K562 (cell line): Measurements from ENCODE around the gene CLDN24. TPM values are rescaled to one million over a fixed set of nuclear protein-coding genes. Genes with fewer than 3 reads are reported as not detected.

Source experiments
- ATAC-seq: fragments of 200-7000 bp; cut with Tn5 transposase; 3 replicates; pipeline ENCODE4 v1.9.1; 2020; ENCODE audit warnings: moderate library complexity
- BruUV-seq: library from RNA; stranded (reverse); fragments of 400-500 nt; replicated peaks from 2 replicates; lab custom pipeline; 2021; lab: Mats Ljungman, UMichigan
- CTCF ChIA-PET: fragments of 300-600 bp; formaldehyde crosslinking; extraction: SDS; loops from one replicate; lab custom pipeline; 2021; ENCODE audit warnings: low intra/inter-chr PET ratio; lab: Yijun Ruan, JAX
- POLR2A ChIA-PET: fragments of 300-600, 350-650 bp; sonication (Branson Sonifier 250); formaldehyde crosslinking; extraction: SDS; loops from one replicate; lab custom pipeline; 2021; ENCODE audit warnings: antibody characterized with exemption, inconsistent platforms; lab: Yijun Ruan, JAX
- DNase-seq, 4 experiments: peaks; one replicate each; pipeline versions ENCODE4 v3.0.0 to v3.0.0-alpha.2; 2011 to 2018; ENCODE audit warnings: low spot score in 3 of 4, mixed read lengths in 3 of 4; ENCODE audit errors: extremely low read depth in 1 of 4
- FAIRE-seq: peaks from 2 replicates; lab custom pipeline; 2011; peaks lifted over from hg19 to GRCh38; lab: Jason Lieb, UNC
- H2AFZ ChIP-seq: 2 replicates; pipeline ENCODE4 v1.6.0; 2011; ENCODE audit warnings: low read depth, low read length, control low read depth, inconsistent platforms
- H3K27ac ChIP-seq: fragments of 200-600 bp; 3 replicates; pipeline ENCODE4 v1.8.0; 2011; ENCODE audit warnings: low read depth, mild to moderate bottlenecking, control low read depth, inconsistent platforms, low read length, moderate library complexity, mixed read lengths; ENCODE audit errors: extremely low read depth
- H3K27me3 ChIP-seq, 2 experiments: fragments of 300-600 bp in 1 of 2; 2 replicates in 1 of 2; 3 replicates in 1 of 2; pipeline versions ENCODE4 v1.6.0 to v1.8.0; 2011; ENCODE audit warnings: inconsistent platforms in 2 of 2, low read length in 2 of 2, mild to moderate bottlenecking in 1 of 2, mixed read lengths in 1 of 2, moderate library complexity in 1 of 2; ENCODE audit not compliant: control insufficient read depth in 2 of 2, insufficient read depth in 2 of 2
- H3K36me3 ChIP-seq: fragments of 300-600 bp; 3 replicates; pipeline ENCODE4 v1.8.0; 2011; ENCODE audit warnings: mild to moderate bottlenecking, low read length, inconsistent platforms; ENCODE audit not compliant: control insufficient read depth, insufficient read depth
- H3K4me1 ChIP-seq, 2 experiments: fragments of 200-600 bp in 1 of 2; replicated peaks in 1 of 2; 2 replicates in 1 of 2; 3 replicates in 1 of 2; pipeline versions ENCODE4 v1.5.1 to v1.8.0; 2011; ENCODE audit warnings: inconsistent platforms in 2 of 2, low read length in 2 of 2, mild to moderate bottlenecking in 1 of 2, mixed read lengths in 1 of 2, moderate library complexity in 1 of 2; ENCODE audit not compliant: control insufficient read depth in 2 of 2, insufficient read depth in 2 of 2
- H3K4me2 ChIP-seq: 2 replicates; pipeline ENCODE4 v1.6.1; 2011; ENCODE audit warnings: low read length, control low read depth, inconsistent platforms, mixed read lengths; ENCODE audit not compliant: insufficient read depth
- H3K4me3 ChIP-seq: fragments of 200-600 bp; sonication (generic), shearing (Covaris generic); 2 replicates; pipeline ENCODE4 v1.5.1; 2016; ENCODE audit warnings: control low read depth, inconsistent platforms
- H3K79me2 ChIP-seq: fragments of 200-600 bp; 3 replicates; pipeline ENCODE4 v1.8.0; 2011; ENCODE audit warnings: low read length, inconsistent platforms; ENCODE audit not compliant: control insufficient read depth, insufficient read depth
- H3K9ac ChIP-seq, 2 experiments: 2 replicates each; pipeline versions ENCODE4 v1.6.0 to v1.6.1; 2011; ENCODE audit warnings: low read depth in 2 of 2, low read length in 2 of 2, control low read depth in 1 of 2, inconsistent platforms in 1 of 2, mild to moderate bottlenecking in 1 of 2, mixed read lengths in 1 of 2; ENCODE audit not compliant: insufficient read depth in 1 of 2
- H3K9me1 ChIP-seq: one replicate; pipeline ENCODE4 v1.6.0; 2011; ENCODE audit warnings: inconsistent platforms, mild to moderate bottlenecking, low read length, moderate library complexity; ENCODE audit not compliant: control insufficient read depth, insufficient read depth
- H3K9me3 ChIP-seq: replicated peaks from 2 replicates; pipeline ENCODE4 v1.5.1; 2011; ENCODE audit warnings: low read depth, low read length, inconsistent platforms; ENCODE audit not compliant: control insufficient read depth, insufficient read depth
- H4K20me1 ChIP-seq: replicated peaks from 2 replicates; pipeline ENCODE4 v1.6.1; 2011; ENCODE audit warnings: low read length, inconsistent platforms, mixed read lengths; ENCODE audit not compliant: control insufficient read depth, insufficient read depth
- CBX1 ChIP-seq: sonication (generic); IDR thresholded peaks from 2 replicates; pipeline ENCODE4 v1.6.1; 2016; ENCODE audit warnings: antibody characterized with exemption, low read depth, mild to moderate bottlenecking
- FOSL1 ChIP-seq: fragments of 200-800 bp; sonication (Bioruptor generic); conservative IDR thresholded peaks from 2 replicates; pipeline ENCODE4 v1.6.1; 2016; ENCODE audit warnings: missing genetic modification characterization, missing compliant biosample characterization
- NFRKB ChIP-seq: fragments of 450-650 bp; IDR thresholded peaks from 2 replicates; pipeline ENCODE4 v1.6.1; 2016; ENCODE audit warnings: low read depth
- PCBP2 ChIP-seq: fragments of 200-400 bp; formaldehyde crosslinking; IDR thresholded peaks from 2 replicates; pipeline ENCODE4 v1.6.1; 2018; ENCODE audit warnings: low read length, low read depth, mild to moderate bottlenecking, moderate library complexity; ENCODE audit not compliant: poor library complexity, severe bottlenecking
- POLR2B ChIP-seq: fragments of 450-650 bp; IDR thresholded peaks from 2 replicates; pipeline ENCODE4 v1.6.1; 2018; ENCODE audit warnings: low read depth; ENCODE audit not compliant: partially characterized antibody
- PURB ChIP-seq: sonication (generic); formaldehyde crosslinking; IDR thresholded peaks from 2 replicates; pipeline ENCODE4 v1.9.0; 2021; ENCODE audit warnings: low read depth, mild to moderate bottlenecking, missing genetic modification reagents
- RBFOX2 ChIP-seq: fragments of 200-400 bp; formaldehyde crosslinking; IDR thresholded peaks from 2 replicates; pipeline ENCODE4 v1.6.1; 2017; ENCODE audit warnings: low read depth, mild to moderate bottlenecking, low read length, moderate library complexity
- RFX1 ChIP-seq: fragments of 450-650 bp; IDR thresholded peaks from 2 replicates; pipeline ENCODE4 v1.6.1; 2016; ENCODE audit warnings: mild to moderate bottlenecking, moderate library complexity
- TEAD1 ChIP-seq, 2 experiments: fragments of 450-650 bp in 1 of 2; sonication (generic) in 1 of 2; formaldehyde crosslinking; IDR thresholded peaks; 2 replicates each; pipeline versions ENCODE4 v1.4.0 to v1.8.0; 2020 to 2022; ENCODE audit warnings: mild to moderate bottlenecking in 2 of 2, missing genetic modification reagents in 1 of 2
- ZEB2 ChIP-seq: fragments of 450-650 bp; IDR thresholded peaks from 2 replicates; pipeline ENCODE4 v1.6.1; 2016
- ZNF518B ChIP-seq: fragments of 250-450 bp; sonication (Bioruptor Pico); IDR thresholded peaks from 2 replicates; pipeline ENCODE4 v1.5.0; 2021; ENCODE audit warnings: mild to moderate bottlenecking, moderate library complexity
- ZNF707 ChIP-seq: fragments of 250-450 bp; sonication (Bioruptor Pico); conservative IDR thresholded peaks from 2 replicates; pipeline ENCODE4 v1.8.0; 2022; ENCODE audit warnings: inconsistent platforms, mild to moderate bottlenecking, moderate library complexity
- WGBS: fragments of 100-300 bp; shearing (Covaris generic); methylation state at CpG from one replicate; pipeline ENCODE4 v1.1.6; 2016; ENCODE audit warnings: low coverage, mixed read lengths; ENCODE audit not compliant: insufficient coverage; ENCODE audit errors: missing lambda C conversion rate; 5-methylcytosine and 5-hydroxymethylcytosine counted together
- in situ Hi-C: fragments of 300-500 bp; cut with MboI; formaldehyde crosslinking; loops from 4 replicates; pipeline ENCODE4 v1.15.0; 2018; ENCODE audit warnings: inconsistent platforms, mixed read lengths
- intact Hi-C: fragments of 100-400 bp; cut with micrococcal nuclease; formaldehyde crosslinking; loops from 2 replicates; pipeline ENCODE4 v1.14.2; 2022
- polyA plus RNA-seq, 8 experiments: library from polyadenylated mRNA; depleted of rRNA in 4 of 8; stranded (reverse) in 5 of 8; unstranded in 3 of 8; fragments of >200 nt; fragmentation: Nextera tagmentation in 2 of 8; fragmentation: Illumina TruSeq in 1 of 8; extraction: Ambion mirVana in 2 of 8; extraction: Trizol in 1 of 8; gene quantifications; 2 replicates each; pipeline versions ENCODE4 v1.2.1 to v1.2.3, GENCODE V29; 2011 to 2014; ENCODE audit warnings: inconsistent platforms in 1 of 8, missing spikeins in 1 of 8
- total RNA-seq, 7 experiments: library from RNA; depleted of rRNA in 6 of 7; stranded (reverse); fragments of >200 nt in 6 of 7; fragmentation: Illumina TruSeq in 2 of 7; extraction: Trizol in 2 of 7; gene quantifications; 2 replicates each; pipeline versions ENCODE4 v1.2.1 to v1.2.3, GENCODE V29; 2011 to 2021; ENCODE audit warnings: low replicate concordance in 1 of 7

The CLDN24 gene
- total and polyA plus RNA-seq, 9 of the 15 experiments (the other 6 are each of a cell fraction or from before 2014, with no cell fraction given), result not detected

- no peaks in the 10 kb centered on the region for H3K4me1 ChIP-seq
- DNase-seq (no peak), FAIRE-seq (no peak), ATAC-seq (no peak)
- ChIA-PET POLR2A (interaction anchor here (0.6 kb wide), 1 partner anchor 14 kb away, joined by 3 read pairs; no protein-coding TSS in a partner anchor), CTCF (no interaction called here)
- no peak overlapping the region for H3K27ac ChIP-seq
- no TSS peak for BruUV-seq
- H2AFZ ChIP-seq, result no peak overlapping the region
- intact Hi-C loops (no loop called here), in situ Hi-C loops (no loop called here)
- H3K9ac ChIP-seq, result no peak overlapping the region
- H3K4me3 ChIP-seq, result no peak overlapping the region
- no peaks in the 10 kb centered on the region for H3K9me3 ChIP-seq
- TF ChIP-seq PCBP2, result no peak
- no peak for TF ChIP-seq RFX1
- no peak for TF ChIP-seq FOSL1 (tag)
- no peak for TF ChIP-seq PURB (CRISPR knock-in tag)
- TF ChIP-seq TEAD1 (CRISPR knock-in tag; IDR thresholded peaks at IDR 0.05), result no peak
- TF ChIP-seq CBX1, result no peak
- no peak for TF ChIP-seq NFRKB
- no peak for TF ChIP-seq ZNF518B (CRISPR knock-in tag)
- TF ChIP-seq ZNF707, result no peak
- TF ChIP-seq ZEB2, result no peak
- no peak for TF ChIP-seq RBFOX2
- TF ChIP-seq POLR2B, result no peak
- WGBS, result 72% methylated on average over 4 of the region's 4 CpGs
- H4K20me1 ChIP-seq, result no peaks in the 10 kb centered on the region
- no peaks in the 10 kb centered on the region for H3K9me1 ChIP-seq
- H3K4me2 ChIP-seq, result no peak overlapping the region
- H3K36me3 ChIP-seq, result no peaks in the 10 kb centered on the region
- no peaks in the 10 kb centered on the region for H3K79me2 ChIP-seq
- no peaks in the 10 kb centered on the region for H3K27me3 ChIP-seq
Measured at GRCh38 chr4:183303301-183303700, 18.9 kb downstream of the CLDN24 start.
